Ovary (tissue), 3 donors: ENCODE measurements around the gene CMBL.

Experiments
- CTCF ChIP-seq, 3 donors: fragments of 450-650 bp in 2 of 3; fragments of 200-600 bp in 1 of 3; IDR thresholded peaks; one replicate each; pipeline versions ENCODE4 v1.5.1 to v1.8.0; 2016 to 2022; ENCODE audit warnings: antibody characterized with exemption in 3 of 3, mild to moderate bottlenecking in 1 of 3
- POLR2A ChIP-seq: fragments of 450-650 bp; IDR thresholded peaks from one replicate; pipeline ENCODE4 v1.6.1; 2017; ENCODE audit warnings: antibody characterized with exemption, mild to moderate bottlenecking, moderate library complexity
- donor health status: DM: no; HTN: no; CAD: no.

- TF ChIP-seq CTCF (IDR thresholded peaks at IDR 0.05) (no peak), POLR2A (no peak)
Measured at GRCh38 chr5:10348258-10348657, 40.6 kb upstream of the CMBL start.
